Immature natural killer cell (primary cell): Measurements from ENCODE around the gene NUAK1. TPM values are rescaled to one million over a fixed set of nuclear protein-coding genes. Genes with fewer than 3 reads are reported as not detected.

ENCODE experiments used
- DNase-seq, 3 donors: peaks; one replicate each; pipeline ENCODE4 v3.0.0; 2022; ENCODE audit warnings: mixed read lengths in 1 of 3
- H3K27ac Mint-ChIP-seq, 6 donors: one replicate each; pipeline ENCODE4 v1.8.0; 2020; ENCODE audit warnings: mixed read lengths in 6 of 6, mild to moderate bottlenecking in 5 of 6, inconsistent platforms in 4 of 6, moderate library complexity in 3 of 6
- H3K27me3 Mint-ChIP-seq, 3 donors: one replicate each; pipeline ENCODE4 v1.8.0; 2020 to 2021; ENCODE audit warnings: low read depth in 3 of 3, mild to moderate bottlenecking in 3 of 3, mixed read lengths in 3 of 3, moderate library complexity in 3 of 3, inconsistent platforms in 1 of 3
- H3K36me3 Mint-ChIP-seq, 3 donors: one replicate each; pipeline ENCODE4 v1.8.0; 2020; ENCODE audit warnings: mixed read lengths in 3 of 3, inconsistent platforms in 2 of 3, mild to moderate bottlenecking in 2 of 3
- H3K4me1 Mint-ChIP-seq, 2 donors: one replicate each; pipeline ENCODE4 v1.8.0; 2020; ENCODE audit warnings: inconsistent platforms in 2 of 2, mild to moderate bottlenecking in 2 of 2, mixed read lengths in 2 of 2, moderate library complexity in 1 of 2
- H3K4me3 Mint-ChIP-seq, 5 donors: one replicate each; pipeline ENCODE4 v1.8.0; 2020; ENCODE audit warnings: mild to moderate bottlenecking in 5 of 5, mixed read lengths in 5 of 5, inconsistent platforms in 3 of 5, moderate library complexity in 3 of 5
- H3K9me3 Mint-ChIP-seq, 6 donors: one replicate each; pipeline ENCODE4 v1.8.0; 2020; ENCODE audit warnings: mild to moderate bottlenecking in 6 of 6, mixed read lengths in 6 of 6, inconsistent platforms in 4 of 6, moderate library complexity in 3 of 6
- polyA plus RNA-seq, 3 donors: library from polyadenylated mRNA; unstranded; fragments of 300-500 nt; fragmentation: Illumina TruSeq; gene quantifications; one replicate each; pipeline ENCODE4 v1.2.3, GENCODE V29; 2021

NUAK1 gene
- polyA plus RNA-seq, 3 donors from 2014 or later: 0.02 to 2.7 (median 0.68) TPM

- no peak for DNase-seq
- peaks cover 0 to 16% (median 6%) of the 10 kb centered on the region in 6 donors for H3K9me3 Mint-ChIP-seq
- no peak overlapping the region for H3K4me3 Mint-ChIP-seq
- H3K27me3 Mint-ChIP-seq: peaks cover 0 to 4% (median 2%) of the 10 kb centered on the region in 3 donors
- H3K4me1 Mint-ChIP-seq: no peaks in the 10 kb centered on the region
- H3K27ac Mint-ChIP-seq: no peak overlapping the region
- peaks cover 0 to 5% (median 0%) of the 10 kb centered on the region in 3 donors for H3K36me3 Mint-ChIP-seq
These were observed 84.7 kb downstream of the NUAK1 start for GRCh38 chr12:106054049-106054448.

DNA sequence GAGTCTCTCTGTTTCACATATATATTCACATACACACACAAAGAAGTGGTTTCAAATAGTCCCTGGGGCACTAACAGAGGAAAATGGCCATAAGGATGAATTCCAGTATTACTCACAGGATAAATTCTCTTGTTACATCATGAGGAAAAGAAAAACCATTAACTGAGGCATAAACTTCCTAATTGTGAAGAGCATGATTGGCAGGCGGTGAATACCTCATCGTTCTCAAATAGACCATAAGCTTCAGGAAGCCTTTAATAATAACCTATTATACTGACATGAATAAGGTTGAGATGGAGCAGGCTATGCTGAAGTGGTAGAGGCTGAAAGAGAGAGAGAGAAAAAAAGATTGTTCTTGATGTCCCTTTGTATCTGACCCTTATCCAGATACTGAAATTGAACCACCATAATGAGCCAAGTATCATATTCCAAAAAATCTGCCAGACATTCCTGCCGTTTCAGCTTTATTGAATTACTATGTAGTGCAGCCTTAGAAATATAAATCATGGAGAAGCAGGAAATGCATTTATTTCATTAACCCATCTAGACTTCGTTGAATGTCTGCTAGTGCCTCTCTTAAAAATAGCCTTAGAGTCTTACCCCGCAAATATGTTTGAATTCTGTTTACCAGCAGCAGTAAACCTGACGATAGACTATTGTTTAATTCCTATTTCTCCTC, 86.8 kb downstream of the NUAK1 start:
- no peak for DNase-seq
- H3K27ac Mint-ChIP-seq: no peak overlapping the region
- peaks cover 0 to 5% (median 0%) of the 10 kb centered on the region in 3 donors for H3K36me3 Mint-ChIP-seq
- peaks cover 0 to 16% (median 5%) of the 10 kb centered on the region in 6 donors for H3K9me3 Mint-ChIP-seq
- H3K4me1 Mint-ChIP-seq: no peaks in the 10 kb centered on the region
- no peak overlapping the region for H3K4me3 Mint-ChIP-seq
- peaks cover 2 to 4% (median 3%) of the 10 kb centered on the region in 3 donors for H3K27me3 Mint-ChIP-seq

DNA sequence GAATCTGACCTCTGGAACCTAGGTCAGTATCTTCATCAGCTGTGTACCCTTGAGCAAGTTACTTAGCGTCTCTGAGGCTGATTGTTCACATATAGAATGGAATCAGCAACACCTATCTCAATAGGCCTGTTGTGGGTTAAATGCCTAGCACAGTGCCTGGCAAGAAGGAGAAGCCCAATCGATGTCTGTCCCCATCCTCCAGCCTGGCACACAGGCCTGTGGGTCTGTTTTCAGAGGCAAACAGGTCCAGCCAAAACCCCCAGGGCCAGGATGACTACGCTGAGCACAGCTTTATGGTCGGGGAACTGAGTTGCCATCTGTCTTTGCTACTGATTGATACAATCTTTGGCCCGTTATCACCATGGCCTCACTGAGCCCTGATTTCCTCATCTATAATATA, 89.2 kb downstream of the NUAK1 start:
- Mint-ChIP-seq H3K4me3 (no peak overlapping the region), H3K4me1 (no peaks in the 10 kb centered on the region), H3K27ac (no peak overlapping the region), H3K27me3 (peaks cover 0 to 4% (median 3%) of the 10 kb centered on the region in 3 donors), H3K9me3 (peaks cover 0 to 3% (median 0%) of the 10 kb centered on the region in 6 donors), H3K36me3 (no peaks in the 10 kb centered on the region)
- no peak for DNase-seq

DNA sequence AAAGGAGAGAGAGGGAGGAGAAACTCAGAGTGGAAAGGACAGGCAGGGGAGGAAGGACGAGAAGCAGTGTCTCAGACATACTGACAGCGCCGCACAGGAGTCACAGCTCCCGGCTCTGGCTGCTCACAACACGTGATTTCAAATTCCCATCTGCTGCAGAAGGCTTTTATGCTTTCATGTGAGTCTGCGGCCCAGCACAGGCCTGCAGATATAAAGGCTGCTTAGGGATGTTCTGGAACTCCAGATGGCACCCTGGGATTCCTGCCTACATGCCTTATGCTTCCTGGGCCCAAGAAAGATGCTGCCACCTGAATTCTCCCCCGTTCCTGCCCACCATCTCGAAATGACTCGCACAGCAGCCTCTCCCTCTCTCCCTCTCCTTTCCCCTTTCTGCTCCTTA, 89.6 kb downstream of the NUAK1 start:
- no peaks in the 10 kb centered on the region for H3K4me1 Mint-ChIP-seq
- DNase-seq: no peak
- H3K36me3 Mint-ChIP-seq: no peaks in the 10 kb centered on the region
- H3K27me3 Mint-ChIP-seq: peaks cover 0 to 4% (median 3%) of the 10 kb centered on the region in 3 donors
- no peak overlapping the region for H3K4me3 Mint-ChIP-seq
- H3K27ac Mint-ChIP-seq: no peak overlapping the region
- peaks cover 0 to 3% (median 0%) of the 10 kb centered on the region in 6 donors for H3K9me3 Mint-ChIP-seq

DNA sequence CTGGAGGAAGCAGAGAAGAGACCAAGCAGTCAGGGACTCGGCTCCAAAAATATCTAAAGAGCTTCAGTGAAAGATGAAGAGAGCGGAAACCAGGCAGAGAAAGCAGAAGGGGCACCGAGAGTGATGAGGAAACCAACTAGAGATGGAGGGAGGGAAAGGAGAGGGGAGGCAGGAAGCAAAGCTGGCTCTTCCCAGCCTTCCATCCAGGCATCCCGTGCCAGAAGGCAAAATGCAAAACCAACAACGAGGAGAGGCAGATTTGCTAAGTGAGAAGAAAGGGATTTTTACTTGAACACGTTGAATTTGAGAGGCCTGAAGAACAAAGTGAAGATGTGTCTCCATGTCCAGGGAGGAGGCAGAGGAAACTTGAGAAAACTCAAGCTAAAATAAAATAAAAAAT, 90.1 kb downstream of the NUAK1 start:
- H3K4me3 Mint-ChIP-seq: no peak overlapping the region
- H3K9me3 Mint-ChIP-seq: no peaks in the 10 kb centered on the region
- H3K27me3 Mint-ChIP-seq: peaks cover 0 to 4% (median 3%) of the 10 kb centered on the region in 3 donors
- H3K27ac Mint-ChIP-seq: no peak overlapping the region
- no peak for DNase-seq
- H3K4me1 Mint-ChIP-seq: no peaks in the 10 kb centered on the region
- no peaks in the 10 kb centered on the region for H3K36me3 Mint-ChIP-seq

GRCh38 chr12:106048016-106048415, 90.7 kb downstream of the NUAK1 start:
- Mint-ChIP-seq H3K27me3 (peaks cover 0 to 4% (median 3%) of the 10 kb centered on the region in 3 donors), H3K4me3 (no peak overlapping the region), H3K36me3 (no peaks in the 10 kb centered on the region), H3K9me3 (no peaks in the 10 kb centered on the region), H3K4me1 (no peaks in the 10 kb centered on the region), H3K27ac (no peak overlapping the region)
- no peak for DNase-seq

- Mint-ChIP-seq H3K27me3 (peaks cover 0 to 3% (median 3%) of the 10 kb centered on the region in 3 donors), H3K4me1 (no peaks in the 10 kb centered on the region), H3K4me3 (no peak overlapping the region), H3K9me3 (no peaks in the 10 kb centered on the region), H3K27ac (no peak overlapping the region), H3K36me3 (no peaks in the 10 kb centered on the region)
- no peak for DNase-seq
These were observed 91.8 kb downstream of the NUAK1 start for GRCh38 chr12:106046947-106047346.

- Mint-ChIP-seq H3K27ac (no peak overlapping the region), H3K36me3 (no peaks in the 10 kb centered on the region), H3K4me3 (no peak overlapping the region), H3K9me3 (no peaks in the 10 kb centered on the region), H3K27me3 (peaks cover 0 to 4% (median 3%) of the 10 kb centered on the region in 3 donors), H3K4me1 (no peaks in the 10 kb centered on the region)
- DNase-seq: no peak
These were observed 92.4 kb downstream of the NUAK1 start for GRCh38 chr12:106046301-106046846.

- Mint-ChIP-seq H3K4me1 (no peaks in the 10 kb centered on the region), H3K36me3 (no peaks in the 10 kb centered on the region), H3K27me3 (peaks cover 0 to 7% (median 3%) of the 10 kb centered on the region in 3 donors), H3K27ac (no peak overlapping the region), H3K4me3 (no peak overlapping the region), H3K9me3 (no peaks in the 10 kb centered on the region)
- DNase-seq: no peak
These were observed 93.5 kb downstream of the NUAK1 start for GRCh38 chr12:106045251-106045674.

DNA sequence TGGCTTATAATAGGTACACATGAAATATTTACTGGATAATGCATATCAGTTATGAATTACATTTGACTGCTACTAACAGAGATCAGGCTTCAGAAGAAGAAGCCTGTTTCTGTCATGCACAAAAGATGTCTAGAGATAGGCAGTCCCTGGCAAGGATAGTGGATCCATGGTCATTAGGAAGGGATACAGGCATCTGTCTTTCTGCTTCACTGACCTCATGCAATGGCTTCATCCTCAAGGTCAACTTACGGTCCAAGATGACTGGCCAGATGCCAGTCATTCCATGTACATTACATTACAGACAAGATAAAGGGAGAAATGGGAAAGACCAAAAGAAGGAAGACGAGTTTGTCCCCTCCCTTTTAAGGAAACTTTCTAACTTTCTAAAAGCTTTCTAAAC, 94.0 kb downstream of the NUAK1 start:
- Mint-ChIP-seq H3K4me3 (no peak overlapping the region), H3K27me3 (peaks cover 0 to 7% (median 3%) of the 10 kb centered on the region in 3 donors), H3K9me3 (no peaks in the 10 kb centered on the region), H3K4me1 (no peaks in the 10 kb centered on the region), H3K27ac (no peak overlapping the region), H3K36me3 (no peaks in the 10 kb centered on the region)
- no peak for DNase-seq

DNA sequence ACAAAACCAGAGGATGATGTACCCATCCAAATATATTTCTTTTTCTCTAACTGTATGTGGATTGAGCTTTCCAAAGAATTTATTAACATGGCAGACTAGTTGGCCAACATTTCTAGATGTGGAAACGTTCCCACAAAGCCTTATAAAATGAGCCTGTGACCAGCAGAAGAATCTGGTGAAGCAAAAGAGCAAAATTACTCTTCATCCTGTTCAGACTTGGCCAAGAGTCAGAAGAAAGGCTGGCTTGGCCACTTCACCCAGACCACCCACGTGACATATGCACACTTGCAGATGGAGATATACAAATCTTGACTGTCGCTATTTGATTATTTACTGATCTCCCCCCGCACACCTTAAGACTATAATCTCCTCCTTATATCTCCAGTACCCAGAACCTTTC, 96.7 kb downstream of the NUAK1 start:
- H3K4me1 Mint-ChIP-seq: no peaks in the 10 kb centered on the region
- H3K27ac Mint-ChIP-seq: no peak overlapping the region
- H3K9me3 Mint-ChIP-seq: no peaks in the 10 kb centered on the region
- H3K4me3 Mint-ChIP-seq: no peak overlapping the region
- no peak for DNase-seq
- peaks cover 0 to 6% (median 2%) of the 10 kb centered on the region in 3 donors for H3K27me3 Mint-ChIP-seq
- no peaks in the 10 kb centered on the region for H3K36me3 Mint-ChIP-seq

- DNase-seq: no peak
- Mint-ChIP-seq H3K27me3 (peaks cover 0 to 6% (median 2%) of the 10 kb centered on the region in 3 donors), H3K36me3 (no peaks in the 10 kb centered on the region), H3K4me3 (no peak overlapping the region), H3K9me3 (no peaks in the 10 kb centered on the region), H3K27ac (no peak overlapping the region), H3K4me1 (no peaks in the 10 kb centered on the region)
These were observed 98.2 kb downstream of the NUAK1 start for GRCh38 chr12:106040521-106040920.

DNA sequence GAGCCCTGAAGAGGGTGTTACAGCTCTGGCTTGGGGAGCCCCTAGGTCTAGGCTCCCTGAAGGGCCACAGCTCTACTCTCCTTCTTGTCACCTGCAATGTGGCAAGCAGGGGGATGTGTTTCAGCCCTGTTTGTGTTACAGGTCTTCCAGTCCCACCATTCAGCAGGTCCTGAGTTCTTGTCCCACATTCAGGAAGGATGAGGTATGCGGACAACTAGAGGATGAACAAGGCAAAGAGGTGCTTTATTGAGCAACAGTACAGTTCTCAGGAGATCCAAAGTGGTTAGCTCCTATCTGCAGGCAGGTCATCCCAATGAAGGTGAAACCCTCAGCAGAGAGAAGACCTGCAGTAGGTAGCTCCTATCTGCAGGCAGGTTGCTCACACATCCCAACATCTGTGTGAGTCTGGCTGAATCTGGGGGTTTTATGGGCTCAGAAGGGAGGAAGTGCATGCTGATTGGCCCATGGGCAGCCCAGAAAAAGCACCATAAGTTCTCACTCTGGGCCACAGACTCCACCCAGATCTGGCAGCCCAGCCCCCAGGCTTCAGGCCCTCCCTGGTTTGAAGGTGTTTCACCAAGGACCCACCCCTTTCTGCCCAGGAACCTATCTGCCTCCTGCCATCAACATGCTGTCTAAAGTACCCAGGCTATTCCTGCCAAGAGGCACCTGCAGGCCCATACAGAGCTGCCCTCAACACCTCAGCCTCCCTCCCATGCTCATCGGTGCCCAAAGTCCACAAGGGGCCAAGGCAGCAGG, 98.9 kb downstream of the NUAK1 start:
- Mint-ChIP-seq H3K4me3 (no peak overlapping the region), H3K27me3 (peaks cover 0 to 6% (median 2%) of the 10 kb centered on the region in 3 donors), H3K27ac (no peak overlapping the region), H3K36me3 (no peaks in the 10 kb centered on the region), H3K9me3 (no peaks in the 10 kb centered on the region), H3K4me1 (no peaks in the 10 kb centered on the region)
- DNase-seq: no peak

DNA sequence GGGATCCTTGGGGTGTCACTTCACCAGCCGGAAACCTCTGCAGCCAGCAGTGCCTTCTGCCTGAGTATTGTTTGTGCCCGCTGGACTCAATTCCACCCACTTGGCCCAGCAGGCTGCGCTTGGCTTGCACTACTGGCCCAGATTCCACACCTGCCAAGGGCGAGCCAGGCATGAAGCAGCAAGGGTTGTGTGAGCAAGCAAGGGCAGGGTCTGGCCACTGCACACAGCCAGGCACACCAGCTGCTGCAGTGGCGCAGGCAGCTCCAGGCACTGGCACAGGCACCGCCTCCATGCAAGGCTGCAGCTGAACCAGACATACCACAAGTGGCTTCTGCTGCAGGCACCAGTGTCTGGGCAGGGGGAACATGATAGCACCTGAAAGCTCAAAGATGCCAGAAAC, 99.5 kb downstream of the NUAK1 start:
- Mint-ChIP-seq H3K4me1 (no peaks in the 10 kb centered on the region), H3K27ac (no peak overlapping the region)
- DNase-seq: no peak

More for the DNA sequence above, 99.5 kb downstream of the NUAK1 start:
- H3K36me3 Mint-ChIP-seq: no peaks in the 10 kb centered on the region
- no peak overlapping the region for H3K4me3 Mint-ChIP-seq
- H3K27me3 Mint-ChIP-seq: peaks cover 0 to 8% (median 6%) of the 10 kb centered on the region in 3 donors
- no peaks in the 10 kb centered on the region for H3K9me3 Mint-ChIP-seq
